Loucy (cell line): ENCODE measurements around the gene VIPR1.
"Not testable (repeated sequence)": the region's sequence is repeated elsewhere in the genome, so short reads cannot be mapped to it uniquely, and the experiment has no call there.

Experiments used
- H2AFZ ChIP-seq: fragments of 200-600 bp; sonication (generic); 2 replicates; pipeline ENCODE4 v1.6.0; 2016; ENCODE audit warnings: antibody characterized with exemption, mild to moderate bottlenecking, low read length, moderate library complexity
- H3F3A ChIP-seq: fragments of 200-600 bp; 2 replicates; pipeline ENCODE4 v1.6.0; 2016; ENCODE audit warnings: antibody characterized with exemption, low read depth, mild to moderate bottlenecking
- H3K27me3 ChIP-seq: fragments of 200-600 bp; sonication (generic); 2 replicates; pipeline ENCODE4 v1.6.1; 2014; ENCODE audit warnings: low read length, mild to moderate bottlenecking; ENCODE audit not compliant: insufficient read depth, poor library complexity, severe bottlenecking
- H3K36me3 ChIP-seq: fragments of 200-600 bp; sonication (generic); 2 replicates; pipeline ENCODE4 v1.6.1; 2016; ENCODE audit warnings: low read length; ENCODE audit not compliant: insufficient read depth
- H3K4me1 ChIP-seq: fragments of 200-600 bp; sonication (generic); 2 replicates; pipeline ENCODE4 v1.5.1; 2014; ENCODE audit warnings: low read length, mild to moderate bottlenecking; ENCODE audit not compliant: insufficient read depth, poor library complexity, severe bottlenecking
- H3K4me2 ChIP-seq: fragments of 200-600 bp; sonication (generic); 2 replicates; pipeline ENCODE4 v1.6.0; 2014; ENCODE audit warnings: antibody characterized with exemption, low read length, low read depth, mild to moderate bottlenecking; ENCODE audit not compliant: poor library complexity, severe bottlenecking
- H3K4me3 ChIP-seq: fragments of 200-600 bp; sonication (generic); 2 replicates; pipeline ENCODE4 v1.5.1; 2014; ENCODE audit warnings: low read length, mild to moderate bottlenecking, mixed read lengths; ENCODE audit not compliant: poor library complexity, severe bottlenecking
- H3K79me2 ChIP-seq: fragments of 200-600 bp; sonication (generic); 2 replicates; pipeline ENCODE4 v1.6.1; 2014; ENCODE audit warnings: low read length; ENCODE audit not compliant: insufficient read depth
- H3K9ac ChIP-seq: fragments of 200-600 bp; sonication (generic); 2 replicates; pipeline ENCODE4 v1.6.0; 2014; ENCODE audit warnings: mild to moderate bottlenecking, low read depth, low read length, moderate library complexity; ENCODE audit not compliant: poor library complexity, severe bottlenecking
- H3K9me2 ChIP-seq: fragments of 200-600 bp; sonication (generic); replicated peaks from 2 replicates; pipeline ENCODE4 v1.6.1; 2016; ENCODE audit warnings: low read depth, low read length, mixed read lengths
- H3K9me3 ChIP-seq: fragments of 200-600 bp; sonication (generic); 2 replicates; pipeline ENCODE4 v1.6.1; 2014; ENCODE audit warnings: mild to moderate bottlenecking, antibody characterized with exemption, low read length, low read depth; ENCODE audit not compliant: insufficient read depth
- H4K20me1 ChIP-seq: fragments of 200-600 bp; sonication (generic); 2 replicates; pipeline ENCODE4 v1.6.0; 2014; ENCODE audit warnings: antibody characterized with exemption, low read length, mild to moderate bottlenecking; ENCODE audit not compliant: insufficient read depth, poor library complexity, severe bottlenecking
- EZH2phosphoT487 ChIP-seq: fragments of 200-600 bp; IDR thresholded peaks from 2 replicates; pipeline ENCODE4 v1.6.1; 2018; ENCODE audit warnings: antibody characterized with exemption, mild to moderate bottlenecking, moderate library complexity, borderline replicate concordance
- TF ChIP-seq, protein P1 (sequence below): fragments of 200-600 bp; sonication (generic); conservative IDR thresholded peaks from 2 replicates; pipeline ENCODE4 v1.5.1; 2014; ENCODE audit warnings: mild to moderate bottlenecking, antibody characterized with exemption, low read length

VIPR1 gene

DNA sequence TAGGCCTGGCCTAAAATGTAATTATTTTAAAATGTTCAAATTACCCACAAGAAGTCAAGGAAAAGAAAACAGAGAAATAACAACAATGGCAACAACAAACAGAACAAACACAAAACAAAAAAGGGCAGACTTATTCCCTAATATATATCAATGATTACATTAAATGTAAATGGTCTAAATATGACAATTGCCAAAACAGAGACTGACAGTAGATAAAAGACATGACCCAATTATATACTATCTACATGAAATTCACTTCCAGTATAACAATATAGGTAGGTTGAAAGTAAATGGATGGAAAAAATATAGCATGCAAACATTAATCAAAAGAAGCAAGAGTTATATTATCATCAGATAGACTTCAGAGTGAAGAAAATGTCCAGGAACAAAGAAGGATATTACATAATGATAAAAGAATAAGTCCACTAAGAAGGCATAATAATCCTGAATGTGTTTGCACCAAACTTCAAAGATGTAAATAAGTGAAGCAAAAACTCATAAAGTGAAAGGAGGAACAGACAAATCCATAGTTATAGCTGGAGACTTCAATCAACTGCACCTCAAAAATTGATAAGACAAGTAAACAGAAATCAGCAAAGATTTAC, 72.8 kb downstream of the VIPR1 start:
- no peak overlapping the region for H2AFZ ChIP-seq
- H3K4me1 ChIP-seq = peaks cover 8% of the 10 kb centered on the region
- 0 out of 2 replicates have a peak, but pooled peaks cover 4% of the 10 kb centered on the region for H3K36me3 ChIP-seq
- no peaks in the 10 kb centered on the region for H4K20me1 ChIP-seq
- H3K4me3 ChIP-seq = no peak overlapping the region
- no peaks in the 10 kb centered on the region for H3K27me3 ChIP-seq
- H3K79me2 ChIP-seq = peaks cover 13% of the 10 kb centered on the region; the same call in 1 of the 2 replicates
- no peak overlapping the region for H3K4me2 ChIP-seq
- no peak overlapping the region for H3K9ac ChIP-seq
- no peaks in the 10 kb centered on the region for H3K9me2 ChIP-seq
- H3F3A ChIP-seq = no peaks in the 10 kb centered on the region
- no peak for TF ChIP-seq EZH2phosphoT487
- TF ChIP-seq, protein P1, sequence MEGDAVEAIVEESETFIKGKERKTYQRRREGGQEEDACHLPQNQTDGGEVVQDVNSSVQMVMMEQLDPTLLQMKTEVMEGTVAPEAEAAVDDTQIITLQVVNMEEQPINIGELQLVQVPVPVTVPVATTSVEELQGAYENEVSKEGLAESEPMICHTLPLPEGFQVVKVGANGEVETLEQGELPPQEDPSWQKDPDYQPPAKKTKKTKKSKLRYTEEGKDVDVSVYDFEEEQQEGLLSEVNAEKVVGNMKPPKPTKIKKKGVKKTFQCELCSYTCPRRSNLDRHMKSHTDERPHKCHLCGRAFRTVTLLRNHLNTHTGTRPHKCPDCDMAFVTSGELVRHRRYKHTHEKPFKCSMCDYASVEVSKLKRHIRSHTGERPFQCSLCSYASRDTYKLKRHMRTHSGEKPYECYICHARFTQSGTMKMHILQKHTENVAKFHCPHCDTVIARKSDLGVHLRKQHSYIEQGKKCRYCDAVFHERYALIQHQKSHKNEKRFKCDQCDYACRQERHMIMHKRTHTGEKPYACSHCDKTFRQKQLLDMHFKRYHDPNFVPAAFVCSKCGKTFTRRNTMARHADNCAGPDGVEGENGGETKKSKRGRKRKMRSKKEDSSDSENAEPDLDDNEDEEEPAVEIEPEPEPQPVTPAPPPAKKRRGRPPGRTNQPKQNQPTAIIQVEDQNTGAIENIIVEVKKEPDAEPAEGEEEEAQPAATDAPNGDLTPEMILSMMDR = no peak
- peaks cover 7% of the 10 kb centered on the region; the same call in 1 of the 2 replicates for H3K9me3 ChIP-seq

DNA sequence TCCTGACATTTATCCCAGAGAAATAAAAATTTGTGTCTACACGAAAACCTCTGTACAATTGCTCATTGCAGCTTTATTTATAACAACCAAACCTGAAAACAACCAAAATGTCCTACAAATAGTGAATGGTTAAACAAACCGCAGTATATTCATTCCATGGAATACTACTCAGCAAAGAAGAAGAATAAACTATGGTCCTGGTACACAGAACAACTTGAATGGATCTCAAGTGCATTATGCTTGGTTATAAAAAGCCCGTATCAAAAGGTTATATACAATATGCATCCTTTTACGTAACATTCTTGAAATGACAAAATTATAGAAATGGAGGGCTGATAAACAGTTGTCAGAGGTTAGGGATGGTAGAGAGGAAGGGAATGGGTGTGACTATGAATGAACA, 75.6 kb downstream of the VIPR1 start:
- H3K4me2 ChIP-seq = no peak overlapping the region
- no peaks in the 10 kb centered on the region for H3K9me2 ChIP-seq
- 0 out of 2 replicates have a peak, but pooled peaks cover 4% of the 10 kb centered on the region for H3K36me3 ChIP-seq
- H3K9me3 ChIP-seq = peaks cover 7% of the 10 kb centered on the region; the same call in 1 of the 2 replicates
- H3K79me2 ChIP-seq = peaks cover 28% of the 10 kb centered on the region
- no peaks in the 10 kb centered on the region for H4K20me1 ChIP-seq
- no peaks in the 10 kb centered on the region for H3K27me3 ChIP-seq
- no peak overlapping the region for H3K9ac ChIP-seq
- no peak overlapping the region for H3K4me3 ChIP-seq
- H3K4me1 ChIP-seq = peaks cover 27% of the 10 kb centered on the region
- H2AFZ ChIP-seq = no peak overlapping the region
- TF ChIP-seq, protein P1 = no peak
- TF ChIP-seq EZH2phosphoT487 = no peak
- no peaks in the 10 kb centered on the region for H3F3A ChIP-seq

DNA sequence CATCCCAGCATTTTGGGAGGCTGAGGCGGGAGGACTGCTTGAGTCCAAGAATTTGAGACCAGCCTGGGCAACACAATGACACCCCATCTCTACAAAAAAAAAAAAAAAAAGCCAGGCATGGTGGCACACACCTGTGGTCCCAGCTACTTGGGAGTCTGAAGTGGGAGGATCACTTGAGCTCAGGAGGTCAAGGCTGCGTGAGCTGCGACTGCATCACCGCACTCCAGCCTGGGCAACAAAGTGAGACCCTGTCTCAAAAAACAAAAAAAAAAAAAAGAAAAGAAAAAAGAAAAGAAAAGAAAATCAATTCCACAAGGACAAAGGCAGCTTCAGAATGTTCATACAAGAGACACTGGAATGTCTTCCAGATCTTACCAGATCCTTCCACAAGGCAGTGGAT, 76.9 kb downstream of the VIPR1 start:
- H3K4me3 ChIP-seq, H3K4me2 ChIP-seq, H3K27me3 ChIP-seq, H4K20me1 ChIP-seq, H3K9me3 ChIP-seq, H3K36me3 ChIP-seq, H3F3A ChIP-seq, H2AFZ ChIP-seq, H3K9me2 ChIP-seq: not testable (repeated sequence)
- Histone ChIP-seq H3K79me2 (peaks cover 31% of the 10 kb centered on the region), H3K4me1 (peaks cover 31% of the 10 kb centered on the region), H3K9ac (peak overlapping the region; percentile 91)

DNA sequence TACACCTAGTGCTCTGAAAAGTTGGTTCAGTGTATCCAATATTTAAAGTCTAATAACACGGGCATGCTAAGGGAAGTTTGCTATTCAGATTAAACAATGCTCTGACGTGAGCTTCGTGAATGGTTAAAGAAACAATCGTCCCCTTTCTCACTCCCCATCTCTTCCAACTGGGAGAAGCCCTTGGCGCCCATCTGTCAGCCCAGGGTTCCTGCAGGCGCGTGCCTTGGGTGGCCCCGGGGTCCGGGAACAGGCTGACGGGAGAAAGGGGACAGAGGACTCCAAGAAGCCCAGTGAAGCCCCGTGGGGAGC, 78.9 kb downstream of the VIPR1 start:
- Histone ChIP-seq H3K4me2 (peak overlapping the region; percentile 95), H2AFZ (peak overlapping the region; percentile 98), H3K4me3 (peak overlapping the region; percentile 98), H3K79me2 (peaks cover 31% of the 10 kb centered on the region), H3K9ac (peak overlapping the region; percentile 91), H4K20me1 (no peaks in the 10 kb centered on the region), H3K9me2 (no peaks in the 10 kb centered on the region), H3K9me3 (no peaks in the 10 kb centered on the region), H3K4me1 (peaks cover 31% of the 10 kb centered on the region), H3F3A (no peaks in the 10 kb centered on the region), H3K27me3 (no peaks in the 10 kb centered on the region), H3K36me3 (no peaks in the 10 kb centered on the region)
- TF ChIP-seq, protein P1 = no peak
- no peak for TF ChIP-seq EZH2phosphoT487
